Activated T-helper 2 cell treated with anti-CD3 and anti-CD28 coated beads, Interferon-gamma antibody, Interleukin-2, Interleukin-4, amounts not matched to agents 10 μg/mL and 5 μg/mL and 100 μg/mL, durations not matched to agents 14 hours and 24 hours and 36 hours (primary cell): Measurements from ENCODE around the gene TRERF1. TPM values are rescaled to one million over a fixed set of nuclear protein-coding genes. Genes with fewer than 3 reads are reported as not detected.

Experiments
- DNase-seq: peaks from one replicate; pipeline ENCODE4 v3.0.0; 2021; ENCODE audit warnings: low spot score
- H3K27ac Mint-ChIP-seq: one replicate; pipeline ENCODE4 v1.8.0; 2021; ENCODE audit warnings: mixed read lengths
- H3K27me3 Mint-ChIP-seq: one replicate; pipeline ENCODE4 v1.8.0; 2021; ENCODE audit warnings: low read depth, mixed read lengths
- H3K36me3 Mint-ChIP-seq: one replicate; pipeline ENCODE4 v1.8.0; 2021; ENCODE audit warnings: low read depth, mixed read lengths
- H3K4me1 Mint-ChIP-seq: one replicate; pipeline ENCODE4 v1.8.0; 2021; ENCODE audit warnings: low read depth, mixed read lengths
- H3K4me3 Mint-ChIP-seq: one replicate; pipeline ENCODE4 v1.8.0; 2021; ENCODE audit warnings: low read depth, mild to moderate bottlenecking, moderate library complexity, mixed read lengths
- H3K9me3 Mint-ChIP-seq: one replicate; pipeline ENCODE4 v1.8.0; 2021; ENCODE audit warnings: mixed read lengths
- intact Hi-C: fragments of 100-400 bp; cut with micrococcal nuclease; formaldehyde crosslinking; loops from one replicate; pipeline ENCODE4 v1.15.1; 2023
- total RNA-seq: library from RNA; stranded (reverse); gene quantifications from 2 replicates; pipeline ENCODE4 v1.2.3, GENCODE V29; 2022

TRERF1 gene
- total RNA-seq, 1 donor from 2014 or later, result 19.6 TPM

GRCh38 chr6:42259286-42259685 is 192.4 kb downstream of the TRERF1 start:
- H3K4me3 Mint-ChIP-seq, result no peak overlapping the region
- no peak for DNase-seq
- H3K27ac Mint-ChIP-seq, result no peak overlapping the region
- H3K4me1 Mint-ChIP-seq, result peaks cover 4% of the 10 kb centered on the region
- H3K36me3 Mint-ChIP-seq, result peaks cover 43% of the 10 kb centered on the region
- no peaks in the 10 kb centered on the region for H3K9me3 Mint-ChIP-seq
- intact Hi-C loops, result no loop called here
- no peaks in the 10 kb centered on the region for H3K27me3 Mint-ChIP-seq

DNA sequence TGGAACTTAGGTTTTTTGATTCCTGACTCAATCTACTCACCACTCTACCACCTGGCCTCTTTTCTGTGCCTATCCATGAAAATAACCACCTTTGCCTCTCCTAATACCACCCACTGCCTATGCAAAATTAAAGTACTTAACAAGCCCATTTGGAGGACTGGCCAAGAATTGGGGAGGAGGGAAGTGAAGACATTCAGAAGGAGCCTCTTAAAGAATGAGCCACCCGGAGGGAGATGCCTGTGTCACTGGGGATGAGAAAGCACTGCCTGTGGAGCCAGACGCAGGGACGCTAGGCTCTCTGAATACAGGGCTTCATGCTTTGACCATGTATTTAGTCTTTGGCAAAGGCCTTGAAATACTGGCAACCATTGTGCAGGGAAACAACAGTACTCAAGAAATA is 194.1 kb downstream of the TRERF1 start:
- Mint-ChIP-seq H3K27me3 (no peaks in the 10 kb centered on the region), H3K9me3 (no peaks in the 10 kb centered on the region)
- no peak for DNase-seq

DNA sequence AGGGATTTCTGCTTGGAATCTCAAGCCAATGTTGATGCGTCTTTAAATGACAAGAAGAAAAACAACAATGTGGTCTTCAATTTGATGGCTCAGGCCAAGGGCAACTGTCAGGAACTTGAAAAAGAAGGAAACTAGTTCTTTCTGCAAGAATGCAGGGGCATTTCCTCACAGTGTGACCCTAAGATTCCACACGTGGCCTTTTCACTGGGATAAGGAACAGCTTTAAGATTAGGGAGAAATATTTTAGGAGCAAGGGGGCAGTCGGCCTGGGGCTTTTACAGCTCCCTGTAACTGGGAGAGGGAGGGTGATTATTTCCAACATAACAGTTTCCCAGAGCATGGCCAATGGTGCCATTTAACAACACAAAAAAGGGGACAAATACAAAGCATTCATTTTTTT is 194.7 kb downstream of the TRERF1 start:
- H3K9me3 Mint-ChIP-seq, result no peaks in the 10 kb centered on the region
- intact Hi-C loops, result no loop called here
- no peak for DNase-seq
- H3K4me1 Mint-ChIP-seq, result peaks cover 4% of the 10 kb centered on the region
- H3K27ac Mint-ChIP-seq, result no peak overlapping the region
- no peak overlapping the region for H3K4me3 Mint-ChIP-seq
- H3K36me3 Mint-ChIP-seq, result peaks cover 48% of the 10 kb centered on the region
- no peaks in the 10 kb centered on the region for H3K27me3 Mint-ChIP-seq

More for the DNA sequence above, 194.1 kb downstream of the TRERF1 start:
- intact Hi-C loops, result no loop called here
- Mint-ChIP-seq H3K36me3 (peaks cover 44% of the 10 kb centered on the region), H3K4me1 (peaks cover 4% of the 10 kb centered on the region), H3K27ac (no peak overlapping the region), H3K4me3 (no peak overlapping the region)

GRCh38 chr6:42255050-42255449 is 196.7 kb downstream of the TRERF1 start:
- H3K9me3 Mint-ChIP-seq, result no peaks in the 10 kb centered on the region
- intact Hi-C loops, result no loop called here
- H3K27me3 Mint-ChIP-seq, result no peaks in the 10 kb centered on the region
- H3K36me3 Mint-ChIP-seq, result peaks cover 53% of the 10 kb centered on the region
- no peak for DNase-seq
- peaks cover 4% of the 10 kb centered on the region for H3K4me1 Mint-ChIP-seq
- no peak overlapping the region for H3K27ac Mint-ChIP-seq
- H3K4me3 Mint-ChIP-seq, result no peak overlapping the region

GRCh38 chr6:42254505-42254904 is 197.2 kb downstream of the TRERF1 start:
- H3K9me3 Mint-ChIP-seq, result no peaks in the 10 kb centered on the region
- peaks cover 53% of the 10 kb centered on the region for H3K36me3 Mint-ChIP-seq
- intact Hi-C loops, result no loop called here
- DNase-seq, result no peak
- no peaks in the 10 kb centered on the region for H3K27me3 Mint-ChIP-seq
- H3K27ac Mint-ChIP-seq, result no peak overlapping the region
- H3K4me1 Mint-ChIP-seq, result peaks cover 4% of the 10 kb centered on the region
- no peak overlapping the region for H3K4me3 Mint-ChIP-seq

- H3K27me3 Mint-ChIP-seq, result no peaks in the 10 kb centered on the region
- no peak for DNase-seq
- intact Hi-C loops, result no loop called here
- no peaks in the 10 kb centered on the region for H3K9me3 Mint-ChIP-seq
- no peak overlapping the region for H3K4me3 Mint-ChIP-seq
- no peak overlapping the region for H3K27ac Mint-ChIP-seq
- peaks cover 54% of the 10 kb centered on the region for H3K36me3 Mint-ChIP-seq
- H3K4me1 Mint-ChIP-seq, result peaks cover 4% of the 10 kb centered on the region
Measured at GRCh38 chr6:42251911-42252637, 199.7 kb downstream of the TRERF1 start.

DNA sequence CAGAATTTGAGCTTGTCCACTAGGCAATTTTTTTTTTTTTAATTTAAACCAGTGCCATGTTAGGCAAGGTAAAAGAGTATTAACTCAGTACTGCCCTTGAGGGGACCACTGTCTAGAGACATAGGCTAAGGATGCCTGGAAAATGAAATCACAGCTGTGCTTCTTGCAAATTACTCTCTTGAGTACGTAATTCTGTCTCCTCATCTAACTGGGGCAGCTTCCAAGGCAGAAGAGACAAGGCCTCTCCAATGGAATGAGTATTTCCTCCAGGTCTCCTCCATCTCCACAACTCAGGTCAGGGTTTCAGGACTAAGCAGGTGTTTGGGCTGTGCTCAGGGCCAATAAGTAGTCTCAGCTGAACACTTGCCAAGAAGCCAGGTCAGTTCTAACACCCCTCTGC is 200.2 kb downstream of the TRERF1 start:
- Mint-ChIP-seq H3K27me3 (no peaks in the 10 kb centered on the region), H3K4me3 (no peak overlapping the region), H3K4me1 (peaks cover 6% of the 10 kb centered on the region), H3K27ac (no peak overlapping the region), H3K36me3 (peaks cover 51% of the 10 kb centered on the region), H3K9me3 (no peaks in the 10 kb centered on the region)
- no peak for DNase-seq
- intact Hi-C loops, result no loop called here

GRCh38 chr6:42250274-42250931 is 201.3 kb downstream of the TRERF1 start:
- peaks cover 43% of the 10 kb centered on the region for H3K36me3 Mint-ChIP-seq
- no peaks in the 10 kb centered on the region for H3K27me3 Mint-ChIP-seq
- no peaks in the 10 kb centered on the region for H3K9me3 Mint-ChIP-seq
- H3K4me1 Mint-ChIP-seq, result peaks cover 4% of the 10 kb centered on the region
- no peak overlapping the region for H3K27ac Mint-ChIP-seq
- DNase-seq, result no peak
- intact Hi-C loops, result no loop called here
- no peak overlapping the region for H3K4me3 Mint-ChIP-seq

- no peak overlapping the region for H3K4me3 Mint-ChIP-seq
- H3K36me3 Mint-ChIP-seq, result peaks cover 41% of the 10 kb centered on the region
Measured at GRCh38 chr6:42249279-42249678, 202.4 kb downstream of the TRERF1 start.

DNA sequence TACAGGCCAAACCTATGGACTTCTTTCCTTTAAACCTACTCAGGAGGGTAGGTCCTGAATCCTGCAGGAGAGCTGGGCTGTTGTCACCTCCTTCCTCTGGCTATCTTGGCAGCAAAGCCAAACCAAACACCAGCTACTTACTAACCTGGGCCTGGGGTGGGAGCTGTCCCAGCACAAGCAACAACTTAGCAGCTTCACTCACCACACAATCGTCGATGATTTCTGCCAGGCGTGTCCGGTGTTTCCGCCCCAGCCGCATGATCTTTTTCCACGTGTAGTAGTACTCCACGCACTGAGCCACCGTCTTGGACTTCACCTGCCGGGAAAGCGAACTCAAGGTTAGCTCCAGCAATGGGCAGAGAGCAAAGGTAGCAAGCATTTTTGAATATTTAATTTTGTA is 208.7 kb downstream of the TRERF1 start:
- intact Hi-C loops, result no loop called here
- H3K36me3 Mint-ChIP-seq, result peaks cover 40% of the 10 kb centered on the region
- no peak overlapping the region for H3K4me3 Mint-ChIP-seq

More at GRCh38 chr6:42249279-42249678, 202.4 kb downstream of the TRERF1 start:
- no peaks in the 10 kb centered on the region for H3K9me3 Mint-ChIP-seq
- H3K4me1 Mint-ChIP-seq, result peaks cover 2% of the 10 kb centered on the region
- intact Hi-C loops, result no loop called here
- no peaks in the 10 kb centered on the region for H3K27me3 Mint-ChIP-seq
- H3K27ac Mint-ChIP-seq, result no peak overlapping the region
- no peak for DNase-seq

DNA sequence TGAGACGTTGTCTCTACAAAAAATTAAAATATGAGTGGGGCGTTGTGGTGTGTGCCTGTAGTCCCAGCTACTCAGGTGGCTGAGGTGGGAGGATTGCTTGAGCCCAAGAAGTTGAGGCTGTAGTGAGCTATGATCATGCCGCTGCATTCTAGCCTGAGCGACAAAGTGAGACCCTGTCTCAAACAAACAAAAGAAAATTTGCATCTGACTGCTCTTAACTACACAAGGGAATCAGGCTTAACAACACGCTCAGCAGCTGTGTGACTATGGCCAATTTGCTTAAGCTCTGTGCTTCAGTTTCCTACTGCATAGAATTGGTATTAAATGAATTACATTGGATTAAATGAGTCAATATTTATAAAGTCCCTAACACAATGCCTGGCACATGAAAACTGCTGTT is 209.8 kb downstream of the TRERF1 start:
- no peak overlapping the region for H3K27ac Mint-ChIP-seq
- no peak for DNase-seq
- H3K4me3 Mint-ChIP-seq, result no peak overlapping the region
- H3K4me1 Mint-ChIP-seq, result peaks cover under 1% of the 10 kb centered on the region
- intact Hi-C loops, result no loop called here
- peaks cover 39% of the 10 kb centered on the region for H3K36me3 Mint-ChIP-seq
- H3K27me3 Mint-ChIP-seq, result no peaks in the 10 kb centered on the region
- no peaks in the 10 kb centered on the region for H3K9me3 Mint-ChIP-seq

More for the DNA sequence above, 208.7 kb downstream of the TRERF1 start:
- no peak for DNase-seq
- no peak overlapping the region for H3K27ac Mint-ChIP-seq
- peaks cover 2% of the 10 kb centered on the region for H3K4me1 Mint-ChIP-seq
- no peaks in the 10 kb centered on the region for H3K27me3 Mint-ChIP-seq
- no peaks in the 10 kb centered on the region for H3K9me3 Mint-ChIP-seq

- no peak for DNase-seq
- no peaks in the 10 kb centered on the region for H3K9me3 Mint-ChIP-seq
- H3K27ac Mint-ChIP-seq, result no peak overlapping the region
- H3K36me3 Mint-ChIP-seq, result peaks cover 44% of the 10 kb centered on the region
- intact Hi-C loops, result no loop called here
- no peaks in the 10 kb centered on the region for H3K27me3 Mint-ChIP-seq
- H3K4me3 Mint-ChIP-seq, result no peak overlapping the region
- no peaks in the 10 kb centered on the region for H3K4me1 Mint-ChIP-seq
Measured at GRCh38 chr6:42239736-42240375, 211.9 kb downstream of the TRERF1 start.

DNA sequence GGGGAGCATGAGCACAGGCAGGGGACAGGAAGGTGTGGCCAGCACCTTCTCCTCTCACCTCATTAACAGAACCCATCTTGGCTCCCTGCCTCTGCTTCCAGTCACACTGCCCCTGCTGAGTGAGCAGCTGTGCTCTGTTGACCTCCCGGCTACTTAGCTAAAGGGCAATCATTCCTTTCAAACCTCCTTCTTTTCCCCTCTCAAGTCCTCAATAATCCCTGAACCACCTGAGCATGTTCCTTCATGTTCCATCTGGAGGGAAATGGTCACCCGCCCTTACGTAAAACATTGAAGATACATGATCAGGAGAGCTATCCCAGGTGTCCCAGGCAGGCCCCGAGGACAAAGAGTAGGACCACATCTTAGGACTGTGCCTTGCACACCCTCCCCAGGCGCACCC is 212.4 kb downstream of the TRERF1 start:
- Mint-ChIP-seq H3K9me3 (no peaks in the 10 kb centered on the region), H3K27ac (no peak overlapping the region), H3K4me1 (no peaks in the 10 kb centered on the region), H3K36me3 (peaks cover 42% of the 10 kb centered on the region), H3K27me3 (no peaks in the 10 kb centered on the region), H3K4me3 (no peak overlapping the region)
- intact Hi-C loops, result no loop called here
- DNase-seq, result no peak
